Hematopoietic multipotent progenitor cell treated with erythropoietin and hydrocortisone succinate and interleukin-3 and kit ligand, for 8 days (in vitro differentiated cells): ENCODE measurements around the gene KCNE1.
"Not testable (repeated sequence)": the region's sequence is repeated elsewhere in the genome, so short reads cannot be mapped to it uniquely, and the experiment has no call there.

Source experiments
- DNase-seq: peaks from one replicate; pipeline ENCODE4 v3.0.0-alpha.2; 2015

KCNE1 gene

GRCh38 chr21:34406676-34407075, 105.3 kb downstream of the KCNE1 start:
- not testable (repeated sequence) for DNase-seq

DNA sequence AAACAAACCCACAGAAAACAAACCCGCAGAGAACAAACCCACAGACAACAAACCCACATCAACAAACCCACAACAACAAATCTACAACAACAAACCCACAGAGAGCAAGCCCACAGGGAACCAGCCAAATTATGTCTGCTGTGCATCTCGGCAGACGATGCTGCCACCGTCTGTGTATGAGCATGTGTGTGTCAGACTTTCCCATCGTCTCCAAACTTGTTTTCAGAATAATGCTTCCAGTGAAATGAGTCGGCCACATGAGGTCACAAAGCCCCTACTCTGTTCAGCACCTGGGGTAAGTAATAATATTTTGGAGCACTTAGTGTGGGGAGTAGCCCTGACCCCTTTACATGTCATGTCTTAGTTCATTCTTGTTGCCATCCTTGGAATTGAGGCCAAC, 105.9 kb downstream of the KCNE1 start:
- not testable (repeated sequence) for DNase-seq

DNA sequence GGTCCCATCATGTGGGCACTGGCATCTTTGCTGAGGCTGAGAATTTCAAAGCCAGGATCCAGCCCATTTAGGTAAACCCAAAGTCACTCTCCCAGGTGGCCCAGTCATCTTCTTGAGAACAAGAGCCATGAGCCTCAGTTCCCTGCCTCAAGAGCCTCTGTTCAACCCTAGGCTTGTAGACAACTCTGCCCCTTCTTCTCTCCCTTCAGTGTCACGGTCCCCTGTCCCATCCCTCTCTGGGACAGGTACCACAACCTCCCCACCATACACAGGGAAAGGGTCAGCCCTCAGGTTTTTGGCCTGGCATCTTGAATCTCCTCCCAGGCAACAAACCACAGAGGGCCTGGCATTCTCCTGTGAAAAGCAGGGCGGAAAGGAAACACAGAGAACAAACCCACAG, 106.3 kb downstream of the KCNE1 start:
- not testable (repeated sequence) for DNase-seq

GRCh38 chr21:34404742-34405141, 107.3 kb downstream of the KCNE1 start:
- not testable (repeated sequence) for DNase-seq

GRCh38 chr21:34400522-34400921, 111.5 kb downstream of the KCNE1 start:
- not testable (repeated sequence) for DNase-seq
